ENCODE measurements around the gene REXO5. TPM values are rescaled to one million over a fixed set of nuclear protein-coding genes. Genes with fewer than 3 reads are reported as not detected.

REXO5 gene
- total RNA-seq, 4 donors from 2014 or later, result 4.1 to 17.5 (median 6.4) TPM

GRCh38 chr16:20844054-20844453, 37.7 kb downstream of the REXO5 start:
- Histone ChIP-seq H3K4me3 (no peak overlapping the region), H3K9me3 (no peaks in the 10 kb centered on the region), H3K27me3 (no peaks in the 10 kb centered on the region), H3K36me3 (no peaks in the 10 kb centered on the region), H3K4me1 (no peaks in the 10 kb centered on the region), H3K27ac (no peak overlapping the region)
- TF ChIP-seq, protein P1, sequence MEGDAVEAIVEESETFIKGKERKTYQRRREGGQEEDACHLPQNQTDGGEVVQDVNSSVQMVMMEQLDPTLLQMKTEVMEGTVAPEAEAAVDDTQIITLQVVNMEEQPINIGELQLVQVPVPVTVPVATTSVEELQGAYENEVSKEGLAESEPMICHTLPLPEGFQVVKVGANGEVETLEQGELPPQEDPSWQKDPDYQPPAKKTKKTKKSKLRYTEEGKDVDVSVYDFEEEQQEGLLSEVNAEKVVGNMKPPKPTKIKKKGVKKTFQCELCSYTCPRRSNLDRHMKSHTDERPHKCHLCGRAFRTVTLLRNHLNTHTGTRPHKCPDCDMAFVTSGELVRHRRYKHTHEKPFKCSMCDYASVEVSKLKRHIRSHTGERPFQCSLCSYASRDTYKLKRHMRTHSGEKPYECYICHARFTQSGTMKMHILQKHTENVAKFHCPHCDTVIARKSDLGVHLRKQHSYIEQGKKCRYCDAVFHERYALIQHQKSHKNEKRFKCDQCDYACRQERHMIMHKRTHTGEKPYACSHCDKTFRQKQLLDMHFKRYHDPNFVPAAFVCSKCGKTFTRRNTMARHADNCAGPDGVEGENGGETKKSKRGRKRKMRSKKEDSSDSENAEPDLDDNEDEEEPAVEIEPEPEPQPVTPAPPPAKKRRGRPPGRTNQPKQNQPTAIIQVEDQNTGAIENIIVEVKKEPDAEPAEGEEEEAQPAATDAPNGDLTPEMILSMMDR (IDR thresholded peaks at IDR 0.05), result no peak
- TF ChIP-seq POLR2A (IDR thresholded peaks at IDR 0.05) (no peak), POLR2AphosphoS5 (IDR thresholded peaks at IDR 0.05) (no peak), EP300 (IDR thresholded peaks at IDR 0.05; ENCODE audit: low read depth) (no peak)
- in situ Hi-C loops (cut with MboI; ENCODE audit: low pct_ligation_motif_present in 1 of 4, low pct_unique_long_range_greater_than_20kb in 1 of 4, low sequenced_read_pairs in 3 of 4) (loop anchor here in 2 of 4 donors (10.0 kb wide), 1 partner anchor 241 kb away; no protein-coding TSS in a partner anchor), intact Hi-C loops (cut with DNase I; ENCODE audit: low total_unique reads) (no loop called here)
- no peak for DNase-seq
- 90 to 100% methylated on average over 1 to 2 of the region's 2 CpGs for WGBS, 2 donors (ENCODE audit: low coverage in 1 of 2)

- Histone ChIP-seq H3K27me3 (no peaks in the 10 kb centered on the region), H3K4me3 (no peak overlapping the region), H3K36me3 (no peaks in the 10 kb centered on the region), H3K4me1 (no peaks in the 10 kb centered on the region), H3K9me3 (no peaks in the 10 kb centered on the region), H3K27ac (no peak overlapping the region)
- intact Hi-C loops (cut with DNase I; ENCODE audit: low total_unique reads) (no loop called here), in situ Hi-C loops (cut with MboI; ENCODE audit: low pct_ligation_motif_present in 1 of 4, low pct_unique_long_range_greater_than_20kb in 1 of 4, low sequenced_read_pairs in 3 of 4) (loop anchor here in 2 of 4 donors (10.0 kb wide), 1 partner anchor 240 kb away; no protein-coding TSS in a partner anchor)
- TF ChIP-seq, protein P1 (IDR thresholded peaks at IDR 0.05), result no peak
- TF ChIP-seq POLR2A (IDR thresholded peaks at IDR 0.05) (no peak), POLR2AphosphoS5 (IDR thresholded peaks at IDR 0.05) (no peak), EP300 (IDR thresholded peaks at IDR 0.05; ENCODE audit: low read depth) (no peak)
- 73 to 83% methylated on average over 3 of the region's 3 CpGs for WGBS, 2 donors (ENCODE audit: low coverage in 1 of 2)
- DNase-seq, result no peak
These were observed 38.3 kb downstream of the REXO5 start for GRCh38 chr16:20844588-20844987.

DNA sequence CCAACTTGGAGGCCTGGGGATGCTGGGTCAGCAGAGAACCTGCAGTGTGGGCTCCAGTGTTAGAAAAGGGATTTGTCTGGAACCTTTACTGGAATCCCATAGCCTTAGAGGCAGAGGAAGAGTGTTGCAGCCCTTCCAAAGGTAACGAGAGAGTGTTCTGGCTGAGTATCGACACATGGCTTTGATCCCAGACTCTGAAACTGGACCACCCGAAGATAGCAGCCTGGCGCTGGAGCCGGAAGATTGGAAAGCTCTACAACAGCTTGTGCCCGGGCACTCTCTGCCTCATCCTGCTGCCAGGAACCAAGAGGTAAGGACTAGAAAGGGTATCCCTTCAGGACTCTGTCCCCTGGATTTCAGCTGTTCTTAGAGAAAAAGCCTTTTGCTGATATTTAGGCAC, 39.7 kb downstream of the REXO5 start:
- in situ Hi-C loops (cut with MboI; ENCODE audit: low pct_ligation_motif_present in 1 of 4, low pct_unique_long_range_greater_than_20kb in 1 of 4, low sequenced_read_pairs in 3 of 4), result loop anchor here in 2 of 4 donors (10.0 kb wide), 1 partner anchor 239 kb away; no protein-coding TSS in a partner anchor
- DNase-seq, result no peak
- intact Hi-C loops (cut with DNase I; ENCODE audit: low total_unique reads), result no loop called here
- Histone ChIP-seq H3K9me3 (no peaks in the 10 kb centered on the region), H3K27ac (no peak overlapping the region), H3K4me1 (peaks cover 3 to 14% (median 8%) of the 10 kb centered on the region in 4 donors), H3K4me3 (no peak overlapping the region), H3K36me3 (no peaks in the 10 kb centered on the region), H3K27me3 (no peaks in the 10 kb centered on the region)
- 87 to 100% methylated on average over 2 to 6 of the region's 6 CpGs for WGBS, 2 donors (ENCODE audit: low coverage in 1 of 2)
- TF ChIP-seq EP300 (IDR thresholded peaks at IDR 0.05; ENCODE audit: low read depth) (no peak), POLR2A (IDR thresholded peaks at IDR 0.05) (no peak), POLR2AphosphoS5 (IDR thresholded peaks at IDR 0.05) (no peak)
- TF ChIP-seq, protein P1 (IDR thresholded peaks at IDR 0.05), result no peak

GRCh38 chr16:20846551-20846950, 40.2 kb downstream of the REXO5 start:
- TF ChIP-seq EP300 (IDR thresholded peaks at IDR 0.05; ENCODE audit: low read depth) (no peak), POLR2A (IDR thresholded peaks at IDR 0.05) (no peak), POLR2AphosphoS5 (IDR thresholded peaks at IDR 0.05) (no peak)
- TF ChIP-seq, protein P1 (IDR thresholded peaks at IDR 0.05), result no peak
- H3K27ac ChIP-seq, result no peak overlapping the region
- no peak overlapping the region for H3K4me3 ChIP-seq
- H3K9me3 ChIP-seq, result no peaks in the 10 kb centered on the region
- H3K36me3 ChIP-seq, result no peaks in the 10 kb centered on the region
- no peak for DNase-seq
- in situ Hi-C loops (cut with MboI; ENCODE audit: low pct_ligation_motif_present in 1 of 4, low pct_unique_long_range_greater_than_20kb in 1 of 4, low sequenced_read_pairs in 3 of 4), result loop anchor here in 2 of 4 donors (10.0 kb wide), 1 partner anchor 238 kb away; no protein-coding TSS in a partner anchor
- H3K4me1 ChIP-seq, result peaks cover 3 to 19% (median 13%) of the 10 kb centered on the region in 4 donors
- intact Hi-C loops (cut with DNase I; ENCODE audit: low total_unique reads), result no loop called here
- H3K27me3 ChIP-seq, result no peaks in the 10 kb centered on the region
